Neuronal stem cell (in vitro differentiated cells): Measurements from ENCODE around the gene MOGAT2. TPM values are rescaled to one million over a fixed set of nuclear protein-coding genes. Genes with fewer than 3 reads are reported as not detected.

Experiments
- DNase-seq: peaks from one replicate; pipeline ENCODE4 v3.0.0-alpha.2; 2013; ENCODE audit warnings: low spot score
- H2AFZ ChIP-seq: one replicate; pipeline ENCODE4 v1.6.1; 2013; ENCODE audit warnings: mild to moderate bottlenecking, low read length, inconsistent platforms
- H2AK5ac ChIP-seq: 2 replicates; pipeline ENCODE4 v1.6.1; 2013; ENCODE audit warnings: low read depth, mild to moderate bottlenecking, inconsistent platforms, low read length, moderate library complexity, mixed read lengths
- H2BK120ac ChIP-seq: 2 replicates; pipeline ENCODE4 v1.6.1; 2013; ENCODE audit warnings: low read depth, mild to moderate bottlenecking, inconsistent platforms, low read length, moderate library complexity, mixed read lengths
- H2BK12ac ChIP-seq: one replicate; pipeline ENCODE4 v1.6.1; 2013; ENCODE audit warnings: low read length, inconsistent platforms
- H2BK15ac ChIP-seq: 2 replicates; pipeline ENCODE4 v1.6.1; 2013; ENCODE audit warnings: mild to moderate bottlenecking, low read length, inconsistent platforms, mixed read lengths
- H2BK5ac ChIP-seq: one replicate; pipeline ENCODE4 v1.6.1; 2013; ENCODE audit warnings: inconsistent platforms, mild to moderate bottlenecking, low read length, moderate library complexity
- H3K14ac ChIP-seq: one replicate; pipeline ENCODE4 v1.6.1; 2013; ENCODE audit warnings: low read length, inconsistent platforms
- H3K18ac ChIP-seq: 2 replicates; pipeline ENCODE4 v1.6.1; 2013; ENCODE audit warnings: low read length, inconsistent platforms
- H3K23ac ChIP-seq: 2 replicates; pipeline ENCODE4 v1.6.1; 2013; ENCODE audit warnings: low read depth, mild to moderate bottlenecking, mixed read lengths, low read length, inconsistent platforms; ENCODE audit not compliant: poor library complexity
- H3K27ac ChIP-seq: replicated peaks from 3 replicates; pipeline ENCODE4 v1.5.1; 2013; ENCODE audit warnings: low read length, inconsistent platforms
- H3K27me3 ChIP-seq, 3 experiments: 2 replicates each; pipeline ENCODE4 v1.6.1; 2013; ENCODE audit warnings: low read length in 3 of 3, mild to moderate bottlenecking in 2 of 3, inconsistent platforms in 1 of 3, low read depth in 1 of 3, mixed read lengths in 1 of 3, moderate library complexity in 1 of 3; ENCODE audit not compliant: control insufficient read depth in 3 of 3, insufficient read depth in 3 of 3
- H3K36me3 ChIP-seq, 2 donors: replicated peaks in 1 of 2; 2 replicates each; pipeline ENCODE4 v1.6.1; 2013; ENCODE audit warnings: low read length in 2 of 2; ENCODE audit not compliant: control insufficient read depth in 2 of 2, insufficient read depth in 2 of 2
- H3K4ac ChIP-seq: 2 replicates; pipeline ENCODE4 v1.6.1; 2013; ENCODE audit warnings: inconsistent platforms, mild to moderate bottlenecking, low read length, moderate library complexity
- H3K4me1 ChIP-seq, 2 donors: 1 replicate in 1 of 2; 2 replicates in 1 of 2; pipeline ENCODE4 v1.6.1; 2013; ENCODE audit warnings: low read length in 2 of 2, low read depth in 1 of 2; ENCODE audit not compliant: control insufficient read depth in 2 of 2, insufficient read depth in 1 of 2
- H3K4me2 ChIP-seq: one replicate; pipeline ENCODE4 v1.6.1; 2013; ENCODE audit warnings: mild to moderate bottlenecking, low read length, inconsistent platforms; ENCODE audit not compliant: insufficient read depth, poor library complexity, severe bottlenecking
- H3K4me3 ChIP-seq, 2 donors: 2 replicates each; pipeline ENCODE4 v1.5.1; 2013; ENCODE audit warnings: low read length in 2 of 2, mild to moderate bottlenecking in 2 of 2, inconsistent platforms in 1 of 2, moderate library complexity in 1 of 2
- H3K79me1 ChIP-seq: one replicate; pipeline ENCODE4 v1.6.1; 2013; ENCODE audit warnings: low read depth, mild to moderate bottlenecking, inconsistent platforms, low read length, moderate library complexity
- H3K9ac ChIP-seq: one replicate; pipeline ENCODE4 v1.6.1; 2013; ENCODE audit warnings: mild to moderate bottlenecking, low read depth, low read length, inconsistent platforms; ENCODE audit not compliant: poor library complexity
- H3K9me3 ChIP-seq, 2 donors: replicated peaks in 1 of 2; 2 replicates each; pipeline versions ENCODE3 to v1.6.1; 2013; ENCODE audit warnings: low read length in 2 of 2, mild to moderate bottlenecking in 2 of 2, inconsistent platforms in 1 of 2, low read depth in 1 of 2, mixed read lengths in 1 of 2, moderate library complexity in 1 of 2; ENCODE audit not compliant: control insufficient read depth in 2 of 2, insufficient read depth in 1 of 2
- H4K8ac ChIP-seq: one replicate; pipeline ENCODE4 v1.6.1; 2013; ENCODE audit warnings: low read depth, mild to moderate bottlenecking, inconsistent platforms, low read length, moderate library complexity
- H4K91ac ChIP-seq: one replicate; pipeline ENCODE4 v1.6.1; 2013; ENCODE audit warnings: low read length, low read depth, mild to moderate bottlenecking, inconsistent platforms; ENCODE audit not compliant: poor library complexity
- WGBS, 2 donors: extraction: QIAGEN DNeasy Blood & Tissue Kit; methylation state at CpG; one replicate each; pipeline ENCODE4 v1.1.7; 2013; ENCODE audit warnings: missing lambda C conversion rate in 2 of 2, mixed read lengths in 1 of 2; ENCODE audit not compliant: insufficient read length in 2 of 2, insufficient replicate concordance in 1 of 2; ENCODE audit errors: extremely low coverage in 2 of 2; 5-methylcytosine and 5-hydroxymethylcytosine counted together
- polyA plus RNA-seq, 2 experiments: library from polyadenylated mRNA; stranded (reverse); fragments of 200-250 nt; gene quantifications; one replicate each; pipeline ENCODE4 v1.2.3, GENCODE V29; 2013

The MOGAT2 gene
- polyA plus RNA-seq (2013, experiment 1 of 2) = 0.06 TPM
- 0.07 TPM for polyA plus RNA-seq (2013, experiment 2 of 2)

DNA sequence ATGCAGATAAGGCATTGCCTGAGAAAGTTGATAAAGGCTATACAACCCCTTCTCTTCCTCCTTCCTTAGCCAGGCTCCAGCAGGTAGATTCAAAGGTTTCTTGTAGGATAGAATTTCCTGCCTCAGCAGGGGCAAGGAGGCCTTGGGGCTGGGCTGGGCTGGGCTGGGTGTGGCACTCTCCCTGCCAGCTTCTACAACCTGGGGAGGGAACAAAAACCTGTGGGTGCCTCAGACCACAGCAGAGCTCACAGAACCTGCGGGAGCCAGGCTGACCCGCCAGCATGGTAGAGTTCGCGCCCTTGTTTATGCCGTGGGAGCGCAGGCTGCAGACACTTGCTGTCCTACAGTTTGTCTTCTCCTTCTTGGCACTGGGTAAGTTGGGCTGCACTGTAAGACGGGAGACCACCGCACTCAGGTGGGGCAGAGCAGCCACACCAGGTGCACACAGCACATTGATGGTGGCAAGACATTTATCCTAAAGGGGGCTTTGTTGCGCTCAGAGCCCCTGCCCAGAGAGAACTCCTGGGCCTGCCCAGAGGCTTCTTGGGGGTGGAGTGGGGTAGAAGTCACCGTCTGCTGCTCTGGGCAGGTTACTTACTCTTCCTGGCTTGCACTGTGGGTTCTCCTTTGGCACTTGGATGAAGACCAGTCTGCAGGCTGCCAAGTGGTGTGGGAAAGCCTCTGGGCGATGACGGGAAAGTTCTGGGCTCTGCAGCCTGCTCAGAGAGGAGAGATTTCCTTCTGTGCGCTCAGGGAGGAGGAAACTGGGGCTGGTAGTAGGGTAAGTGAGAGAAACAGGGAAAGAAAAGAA is at the start of gene MOGAT2:
Gene MOGAT2 (plus strand): TSS at position 231 of the 811 bp plus-strand sequence. CDS start 51 bp downstream, at position 282.
- H3K27ac ChIP-seq = no peak within 1 kb of the TSS
- no peak for DNase-seq

DNA sequence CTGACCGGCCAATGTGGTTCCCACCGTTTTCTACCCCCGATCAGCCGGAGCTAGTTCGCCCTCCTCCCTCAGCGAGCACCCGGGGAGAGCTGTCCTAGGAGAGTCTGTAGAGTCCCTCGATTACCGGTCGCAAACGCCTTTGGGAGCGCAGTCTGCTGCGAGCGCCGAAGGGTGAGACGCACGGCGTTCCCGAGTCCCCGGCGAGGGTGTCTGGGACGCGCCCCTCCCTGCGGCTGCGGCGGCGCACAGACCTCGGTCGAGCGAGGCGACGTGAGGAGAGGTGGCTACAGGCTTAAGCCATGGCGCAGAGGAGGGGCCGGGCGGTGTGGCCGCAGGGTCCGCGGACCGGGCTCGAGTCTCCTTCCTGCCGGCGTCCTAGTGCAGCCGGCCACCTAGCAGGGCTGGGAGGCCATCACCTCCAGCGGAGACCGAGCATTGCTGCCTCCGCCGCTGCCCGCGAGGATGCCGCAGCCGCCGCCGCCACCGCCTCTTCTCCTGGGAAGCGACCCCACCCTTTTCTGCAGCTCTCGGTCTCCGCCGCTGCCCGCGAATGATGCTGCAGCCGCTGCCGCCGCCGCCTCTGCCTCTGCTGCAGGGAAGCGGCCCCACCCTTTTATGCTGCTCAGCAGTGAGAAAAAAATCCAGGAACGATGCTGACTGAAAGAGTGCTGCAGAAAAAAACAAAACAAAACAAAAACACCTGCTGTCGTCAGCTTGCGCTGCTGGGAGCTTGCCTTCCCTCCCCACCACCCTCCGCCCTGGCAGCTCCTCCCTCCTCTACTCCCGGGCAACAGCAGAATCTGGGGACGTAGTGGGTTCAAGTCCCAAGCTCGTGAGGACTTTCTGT is 49.0 kb upstream of the MOGAT2 start, which contains the start of gene MAP6:
Gene MAP6 (minus strand): TSS at position 588 of the 847 bp plus-strand sequence. CDS start 669 bp downstream, outside the sequence.
- Histone ChIP-seq H3K36me3 (peaks cover 0 to 5% of the 10 kb centered on the region in 2 donors), H3K4ac (no peak within 1 kb of the TSS), H3K18ac (peak within 1 kb of the TSS; percentile 94), H2BK15ac (peak within 1 kb of the TSS; percentile 42), H3K14ac (peak within 1 kb of the TSS; percentile 79), H2BK120ac (no peak within 1 kb of the TSS), H3K27me3 (peaks cover 0 to 19% (median 18%) of the 10 kb centered on the region in 3 experiments), H4K8ac (no peak within 1 kb of the TSS), H3K4me2 (peak within 1 kb of the TSS; percentile 92), H2AFZ (peak within 1 kb of the TSS; percentile 98), H3K4me3 (peak within 1 kb of the TSS; percentile 68 to 85), H3K27ac (no peak within 1 kb of the TSS), H3K9me3 (no peaks in the 10 kb centered on the region), H4K91ac (no peak within 1 kb of the TSS), H2BK5ac (peak within 1 kb of the TSS; percentile 83), H3K23ac (peak within 1 kb of the TSS; percentile 48), H3K4me1 (peaks cover 8 to 26% of the 10 kb centered on the region in 2 donors), H2BK12ac (no peak within 1 kb of the TSS), H3K79me1 (no peaks in the 10 kb centered on the region), H3K9ac (peak within 1 kb of the TSS; percentile 66), H2AK5ac (no peak within 1 kb of the TSS)
- no CpG with 5 or more reads among the region's 72 CpGs for whole genome bisulfite sequencing, 2 donors
- peak; percentile 60 for DNase-seq

More for the DNA sequence above, at the start of gene MOGAT2:
- Histone ChIP-seq H2BK12ac (no peak within 1 kb of the TSS), H4K91ac (no peak within 1 kb of the TSS), H3K9ac (peak within 1 kb of the TSS; percentile 5), H2BK120ac (no peak within 1 kb of the TSS), H3K9me3 (no peaks in the 10 kb centered on the region), H4K8ac (no peak within 1 kb of the TSS), H3K79me1 (no peaks in the 10 kb centered on the region), H2BK15ac (no peak within 1 kb of the TSS), H3K4me2 (no peak within 1 kb of the TSS), H3K18ac (peak within 1 kb of the TSS; percentile 77), H3K23ac (peak within 1 kb of the TSS; percentile 13), H3K14ac (no peak within 1 kb of the TSS), H3K4ac (no peak within 1 kb of the TSS), H2BK5ac (no peak within 1 kb of the TSS), H2AFZ (peak within 1 kb of the TSS; percentile 21), H3K4me1 (peaks cover 0 to 6% of the 10 kb centered on the region in 2 donors), H2AK5ac (no peak within 1 kb of the TSS), H3K4me3 (no peak within 1 kb of the TSS), H3K27me3 (peaks cover 0 to 23% (median 0%) of the 10 kb centered on the region in 3 experiments), H3K36me3 (no peaks in the 10 kb centered on the region)
- WGBS, 2 donors = no CpG with 5 or more reads among the region's 13 CpGs

DNA sequence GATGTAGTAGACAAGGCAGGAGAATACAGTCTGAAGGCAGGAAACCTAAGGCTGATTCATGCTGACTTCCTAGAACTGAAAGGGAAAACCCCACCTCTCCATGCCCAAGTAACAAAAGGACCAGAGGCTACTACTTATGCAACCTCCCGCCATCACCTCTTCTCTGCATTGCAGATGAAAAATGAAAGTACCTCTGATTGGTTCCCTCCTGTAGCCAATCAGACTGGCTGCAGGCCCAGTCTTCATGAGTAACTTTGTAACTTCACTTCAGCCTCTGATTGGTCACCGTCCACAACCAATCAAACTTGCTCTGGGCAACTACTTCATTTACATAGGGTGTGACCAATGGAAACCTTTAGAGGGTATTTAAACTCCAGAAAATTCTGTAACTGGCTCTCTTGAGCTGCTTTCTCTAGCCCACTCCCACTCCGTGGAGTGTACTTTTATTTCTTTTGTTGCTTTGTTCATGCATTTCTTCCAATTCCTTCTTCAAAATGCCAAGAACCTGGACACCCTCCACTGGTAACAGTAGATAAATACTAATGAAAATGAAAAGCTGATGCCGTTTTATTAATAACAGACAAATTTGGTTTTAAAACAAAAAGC is 43.6 kb upstream of the MOGAT2 start:
- Histone ChIP-seq H2BK5ac (no peak overlapping the region), H3K23ac (no peak overlapping the region), H3K4me3 (no peak overlapping the region), H3K4me1 (peaks cover 0 to under 1% of the 10 kb centered on the region in 2 donors), H4K91ac (no peak overlapping the region), H2BK120ac (no peak overlapping the region), H3K14ac (no peak overlapping the region), H2BK12ac (no peak overlapping the region), H3K4me2 (no peak overlapping the region), H3K27ac (no peak overlapping the region), H3K18ac (no peak overlapping the region), H3K36me3 (no peaks in the 10 kb centered on the region), H3K4ac (no peak overlapping the region), H3K9me3 (peaks cover 2 to 4% of the 10 kb centered on the region in 2 donors), H3K27me3 (peaks cover 0 to 21% (median 10%) of the 10 kb centered on the region in 3 experiments), H2AK5ac (no peak overlapping the region), H2AFZ (no peak overlapping the region), H2BK15ac (no peak overlapping the region), H4K8ac (no peak overlapping the region), H3K9ac (no peak overlapping the region), H3K79me1 (no peaks in the 10 kb centered on the region)
- WGBS, 2 donors = no CpG with 5 or more reads among the region's 4 CpGs
- DNase-seq = no peak
